Activated CD8-positive, alpha-beta T cell treated with anti-CD3 and anti-CD28 coated beads, Interleukin-2, amount 10 ng/mL, durations not matched to agents 7 days and 5 days (primary cell): ENCODE results near the gene CREB3L2. TPM values are rescaled to one million over a fixed set of nuclear protein-coding genes. Genes with fewer than 3 reads are reported as not detected.

Experiments
- ATAC-seq: fragments of 150-1000 bp; cut with Tn5 transposase; one replicate; pipeline ENCODE4 v1.10.0; 2021; ENCODE audit warnings: moderate library complexity
- CTCF ChIA-PET: fragments of 350-600 bp; sonication (Branson Sonifier 250); formaldehyde crosslinking; loops from one replicate; lab custom pipeline; 2021; ENCODE audit warnings: antibody characterized with exemption; lab: Charles Lee
- POLR2A ChIA-PET: fragments of 350-600 bp; sonication (Branson Sonifier 250); formaldehyde crosslinking; loops from one replicate; lab custom pipeline; 2021; ENCODE audit warnings: antibody characterized with exemption; lab: Charles Lee
- DNase-seq: peaks from one replicate; pipeline ENCODE4 v3.0.0-alpha.2; 2020
- H3K27ac Mint-ChIP-seq: one replicate; pipeline ENCODE4 v1.8.0; 2021; ENCODE audit warnings: mild to moderate bottlenecking, mixed read lengths
- H3K27me3 Mint-ChIP-seq: one replicate; pipeline ENCODE4 v1.8.0; 2021; ENCODE audit warnings: low read depth, mixed read lengths
- H3K36me3 Mint-ChIP-seq: one replicate; pipeline ENCODE4 v1.8.0; 2021; ENCODE audit warnings: low read depth, mixed read lengths
- H3K4me1 Mint-ChIP-seq: one replicate; pipeline ENCODE4 v1.8.0; 2021; ENCODE audit warnings: low read depth, mixed read lengths
- H3K4me3 Mint-ChIP-seq: one replicate; pipeline ENCODE4 v1.8.0; 2021; ENCODE audit warnings: mild to moderate bottlenecking, mixed read lengths
- H3K9me3 Mint-ChIP-seq: one replicate; pipeline ENCODE4 v1.8.0; 2022; ENCODE audit warnings: mixed read lengths; ENCODE audit not compliant: insufficient read depth
- total RNA-seq, 2 experiments: library from RNA; stranded (reverse); gene quantifications; one replicate each; pipeline ENCODE4 v1.2.3, GENCODE V29; 2021

CREB3L2 gene
- total RNA-seq, 2 experiments from 2014 or later = 24.7 to 25.9 TPM

DNA sequence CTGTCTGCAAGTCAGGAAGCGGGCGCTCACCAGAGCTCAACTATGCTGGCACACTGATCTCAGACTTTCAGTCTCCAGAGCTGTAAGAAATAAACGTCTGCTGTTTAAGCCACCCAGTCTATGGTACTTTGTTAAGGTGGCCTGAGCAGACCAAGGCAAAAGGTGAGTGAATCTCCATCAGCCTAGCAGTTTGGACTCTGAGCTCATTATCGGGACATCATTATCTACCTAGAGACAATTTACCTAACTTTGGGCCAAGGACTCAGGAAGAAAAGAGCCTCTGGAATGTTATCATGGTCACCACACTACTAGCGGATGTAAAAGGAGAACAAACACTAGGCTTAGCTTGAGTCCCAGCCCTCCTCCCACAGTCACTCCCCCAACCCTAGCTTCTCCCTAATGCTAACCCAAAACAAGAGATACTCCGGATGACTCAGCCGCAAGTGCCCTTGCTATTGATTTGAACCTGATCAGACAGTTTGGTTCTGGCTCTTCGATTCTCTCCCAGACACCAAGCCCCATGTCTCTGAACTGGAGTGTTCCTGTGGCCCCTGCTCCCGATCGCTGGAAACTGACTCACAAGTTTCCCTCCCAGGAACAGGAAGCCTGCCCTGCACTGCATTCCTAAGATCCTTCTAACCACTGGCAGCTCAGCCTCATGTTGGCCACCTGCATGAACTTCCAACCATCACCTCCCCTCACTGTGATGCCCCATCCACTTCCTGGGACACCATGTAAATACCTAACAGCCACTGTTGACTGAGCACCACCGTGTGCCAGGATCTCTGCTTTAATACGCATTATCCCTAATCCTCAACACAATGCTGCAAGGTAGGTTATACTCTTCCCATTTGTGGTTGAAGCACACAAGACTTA lies 34.5 kb downstream of the CREB3L2 start:
- peaks cover 2% of the 10 kb centered on the region for H3K36me3 Mint-ChIP-seq
- CTCF ChIA-PET = interaction anchor here (1.2 kb wide), 1 partner anchor 14 kb away, joined by 3 read pairs; no protein-coding TSS in a partner anchor
- no peaks in the 10 kb centered on the region for H3K9me3 Mint-ChIP-seq
- POLR2A ChIA-PET = interaction anchor here (1.3 kb wide), 1 partner anchor 26 kb away, joined by 3 read pairs; no protein-coding TSS in a partner anchor
- no peaks in the 10 kb centered on the region for H3K27me3 Mint-ChIP-seq
- H3K4me1 Mint-ChIP-seq = peaks cover 5% of the 10 kb centered on the region
- no peak overlapping the region for H3K27ac Mint-ChIP-seq
- ATAC-seq = no peak
- no peak overlapping the region for H3K4me3 Mint-ChIP-seq
- no peak for DNase-seq

DNA sequence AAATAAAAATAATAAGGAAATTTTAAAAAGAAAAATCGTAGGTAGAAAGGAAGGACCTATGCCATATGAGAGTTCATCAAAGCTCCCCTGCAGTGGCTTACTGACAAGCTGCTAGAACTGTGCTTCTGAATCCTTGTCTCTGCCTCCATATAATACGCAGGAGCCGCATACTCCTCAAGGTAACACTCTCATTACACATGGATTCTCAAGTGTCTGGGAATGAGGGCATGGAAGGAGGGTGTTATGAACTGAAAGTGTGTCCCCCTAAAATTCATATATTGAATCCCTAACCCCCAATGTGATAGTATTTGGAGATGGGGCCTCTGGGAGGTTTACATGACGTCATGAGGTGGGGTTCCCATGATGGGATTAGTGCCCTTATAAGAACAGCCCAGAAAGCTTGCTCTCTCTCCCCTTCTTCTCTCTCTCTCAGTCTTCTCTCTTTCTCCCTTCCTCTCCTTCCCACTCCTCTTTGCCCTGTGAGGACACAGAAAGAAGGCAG lies 35.2 kb downstream of the CREB3L2 start:
- ATAC-seq = no peak
- H3K27ac Mint-ChIP-seq = no peak overlapping the region
- ChIA-PET POLR2A (no interaction called here), CTCF (interaction anchor here (1.2 kb wide), 1 partner anchor 13 kb away, joined by 3 read pairs; no protein-coding TSS in a partner anchor)
- no peaks in the 10 kb centered on the region for H3K9me3 Mint-ChIP-seq
- peaks cover 2% of the 10 kb centered on the region for H3K36me3 Mint-ChIP-seq
- no peak overlapping the region for H3K4me3 Mint-ChIP-seq
- H3K4me1 Mint-ChIP-seq = peaks cover 8% of the 10 kb centered on the region
- DNase-seq = no peak
- no peaks in the 10 kb centered on the region for H3K27me3 Mint-ChIP-seq

DNA sequence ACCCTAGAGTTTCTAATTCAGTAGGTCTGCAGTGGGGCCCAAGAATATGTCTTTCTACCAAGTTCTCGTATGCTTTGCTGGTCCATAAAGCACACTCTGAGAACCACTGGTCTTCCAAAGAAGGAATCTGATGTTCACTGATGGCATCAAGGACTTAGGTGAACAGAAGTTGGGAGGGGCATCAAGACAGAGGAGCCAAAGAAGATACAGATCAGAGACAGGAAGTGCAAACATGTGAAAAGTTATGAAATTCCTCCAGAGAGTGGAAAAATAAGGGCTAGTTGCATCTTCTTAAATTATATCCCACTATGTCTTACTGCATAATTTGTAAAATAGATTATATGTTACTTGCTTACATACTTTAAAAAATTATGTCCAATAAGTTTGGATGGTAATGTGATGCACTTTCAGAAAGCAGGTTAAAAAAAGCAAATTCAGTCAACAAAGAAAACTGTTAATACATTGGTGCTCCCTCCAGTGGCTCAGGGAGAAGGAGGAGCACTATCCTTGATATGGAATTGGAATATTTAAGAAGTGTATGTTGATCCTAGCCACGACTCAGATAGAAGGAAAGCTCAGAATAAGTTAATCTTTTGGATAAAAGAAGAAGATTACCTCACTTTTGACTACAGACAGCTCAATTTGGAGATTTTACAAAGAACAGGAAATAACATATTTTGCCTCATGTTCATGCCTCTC lies 35.8 kb downstream of the CREB3L2 start:
- Mint-ChIP-seq H3K27me3 (no peaks in the 10 kb centered on the region), H3K4me1 (peaks cover 8% of the 10 kb centered on the region), H3K4me3 (no peak overlapping the region), H3K9me3 (no peaks in the 10 kb centered on the region), H3K27ac (no peak overlapping the region), H3K36me3 (peaks cover 2% of the 10 kb centered on the region)
- ChIA-PET CTCF (interaction anchor here (1.2 kb wide), 1 partner anchor 13 kb away, joined by 3 read pairs; no protein-coding TSS in a partner anchor), POLR2A (no interaction called here)
- DNase-seq (no peak), ATAC-seq (no peak)

DNA sequence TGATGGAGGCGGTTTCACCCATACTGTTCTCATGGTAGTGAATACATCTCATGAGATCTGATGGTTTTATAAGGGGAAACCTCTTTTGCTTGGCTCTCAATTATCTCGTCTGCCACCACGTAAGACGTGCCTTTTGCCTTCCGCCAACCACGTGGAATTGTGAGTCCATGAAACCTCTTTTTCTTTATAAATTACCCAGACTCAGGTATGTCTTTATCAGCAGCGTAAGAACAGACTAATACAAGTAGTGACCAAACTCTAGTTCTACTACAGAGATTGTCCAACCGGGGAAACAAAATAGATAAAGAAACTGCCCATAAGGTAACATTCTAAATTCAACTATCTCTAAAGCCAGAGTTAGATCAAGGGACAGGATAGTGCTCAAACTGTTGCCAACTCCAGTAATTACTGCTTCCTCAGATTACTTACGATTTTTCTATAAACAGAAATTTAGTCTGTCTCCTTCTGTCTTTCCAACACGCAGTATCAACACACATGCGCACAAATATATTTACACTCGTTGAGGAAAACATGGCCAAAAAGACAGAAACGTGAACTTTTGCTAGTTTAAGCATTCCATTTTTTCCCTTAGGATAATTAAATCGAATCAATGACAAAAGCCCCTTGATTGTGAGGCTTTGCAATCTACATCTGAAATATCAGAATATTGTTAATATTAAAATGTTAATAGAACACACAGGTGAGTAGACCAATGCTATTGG lies 36.9 kb downstream of the CREB3L2 start:
- peaks cover 8% of the 10 kb centered on the region for H3K4me1 Mint-ChIP-seq
- H3K4me3 Mint-ChIP-seq = no peak overlapping the region
- H3K36me3 Mint-ChIP-seq = peaks cover 2% of the 10 kb centered on the region
- ChIA-PET POLR2A (no interaction called here), CTCF (no interaction called here)
- no peaks in the 10 kb centered on the region for H3K9me3 Mint-ChIP-seq
- no peak for ATAC-seq
- no peak for DNase-seq
- no peak overlapping the region for H3K27ac Mint-ChIP-seq
- no peaks in the 10 kb centered on the region for H3K27me3 Mint-ChIP-seq

DNA sequence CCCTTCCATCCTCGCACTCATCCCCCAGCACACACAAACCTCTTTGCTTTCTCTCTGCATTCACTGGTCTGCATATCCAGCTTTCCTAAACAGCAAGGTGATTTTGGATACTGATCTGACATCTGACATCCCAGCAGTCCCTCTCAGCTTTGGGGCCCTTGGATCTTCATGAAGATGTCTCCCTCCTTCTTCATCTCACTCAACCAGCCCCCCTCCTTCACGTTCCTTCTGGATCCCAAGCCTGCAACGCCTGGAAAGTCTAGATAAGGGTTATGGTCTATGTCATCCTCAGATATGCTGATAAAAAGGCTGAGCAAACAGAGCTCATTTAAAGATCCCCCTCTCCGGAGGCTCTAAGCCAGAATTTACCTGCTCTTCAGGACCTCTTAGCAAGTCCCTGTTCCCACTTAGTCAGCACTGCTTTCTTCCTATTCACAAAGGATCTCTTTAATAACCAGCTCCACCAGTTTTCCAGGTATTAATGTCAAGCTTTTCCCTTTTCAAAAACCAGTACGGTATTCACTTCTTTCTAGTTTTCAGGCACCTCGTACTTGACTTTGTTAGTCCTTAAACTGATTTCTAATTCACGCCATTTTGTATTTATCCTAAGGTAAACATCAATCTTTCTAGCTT lies 38.9 kb downstream of the CREB3L2 start:
- H3K4me3 Mint-ChIP-seq = no peak overlapping the region

DNA sequence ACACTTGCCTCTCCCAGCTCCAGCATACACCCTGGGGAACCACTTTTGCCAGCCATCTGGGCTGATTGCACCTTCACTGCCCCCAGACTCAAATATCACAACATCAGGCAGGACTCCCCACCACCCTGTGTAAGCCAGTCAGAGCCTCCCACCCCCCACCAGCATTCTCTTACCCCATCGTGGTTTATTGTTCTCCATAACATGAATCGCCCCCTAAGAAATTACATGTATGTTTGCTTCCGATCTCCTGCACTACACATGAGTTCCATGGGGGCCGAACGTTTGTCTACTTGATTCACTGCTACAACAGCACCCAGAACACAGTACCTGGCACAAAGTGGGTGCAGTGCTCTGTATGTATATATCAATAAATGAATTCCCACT lies 39.4 kb downstream of the CREB3L2 start:
- peaks cover 8% of the 10 kb centered on the region for H3K4me1 Mint-ChIP-seq
- ChIA-PET CTCF (no interaction called here), POLR2A (no interaction called here)
- H3K9me3 Mint-ChIP-seq = no peaks in the 10 kb centered on the region
- ATAC-seq = no peak
- no peaks in the 10 kb centered on the region for H3K27me3 Mint-ChIP-seq
- peaks cover 3% of the 10 kb centered on the region for H3K36me3 Mint-ChIP-seq
- no peak for DNase-seq
- no peak overlapping the region for H3K27ac Mint-ChIP-seq
- no peak overlapping the region for H3K4me3 Mint-ChIP-seq

More for the DNA sequence above, 38.9 kb downstream of the CREB3L2 start:
- POLR2A ChIA-PET = no interaction called here
- Mint-ChIP-seq H3K4me1 (peaks cover 8% of the 10 kb centered on the region), H3K27me3 (no peaks in the 10 kb centered on the region), H3K27ac (no peak overlapping the region), H3K9me3 (no peaks in the 10 kb centered on the region), H3K36me3 (peaks cover 3% of the 10 kb centered on the region)
- CTCF ChIA-PET = no interaction called here
- ATAC-seq (no peak), DNase-seq (no peak)

DNA sequence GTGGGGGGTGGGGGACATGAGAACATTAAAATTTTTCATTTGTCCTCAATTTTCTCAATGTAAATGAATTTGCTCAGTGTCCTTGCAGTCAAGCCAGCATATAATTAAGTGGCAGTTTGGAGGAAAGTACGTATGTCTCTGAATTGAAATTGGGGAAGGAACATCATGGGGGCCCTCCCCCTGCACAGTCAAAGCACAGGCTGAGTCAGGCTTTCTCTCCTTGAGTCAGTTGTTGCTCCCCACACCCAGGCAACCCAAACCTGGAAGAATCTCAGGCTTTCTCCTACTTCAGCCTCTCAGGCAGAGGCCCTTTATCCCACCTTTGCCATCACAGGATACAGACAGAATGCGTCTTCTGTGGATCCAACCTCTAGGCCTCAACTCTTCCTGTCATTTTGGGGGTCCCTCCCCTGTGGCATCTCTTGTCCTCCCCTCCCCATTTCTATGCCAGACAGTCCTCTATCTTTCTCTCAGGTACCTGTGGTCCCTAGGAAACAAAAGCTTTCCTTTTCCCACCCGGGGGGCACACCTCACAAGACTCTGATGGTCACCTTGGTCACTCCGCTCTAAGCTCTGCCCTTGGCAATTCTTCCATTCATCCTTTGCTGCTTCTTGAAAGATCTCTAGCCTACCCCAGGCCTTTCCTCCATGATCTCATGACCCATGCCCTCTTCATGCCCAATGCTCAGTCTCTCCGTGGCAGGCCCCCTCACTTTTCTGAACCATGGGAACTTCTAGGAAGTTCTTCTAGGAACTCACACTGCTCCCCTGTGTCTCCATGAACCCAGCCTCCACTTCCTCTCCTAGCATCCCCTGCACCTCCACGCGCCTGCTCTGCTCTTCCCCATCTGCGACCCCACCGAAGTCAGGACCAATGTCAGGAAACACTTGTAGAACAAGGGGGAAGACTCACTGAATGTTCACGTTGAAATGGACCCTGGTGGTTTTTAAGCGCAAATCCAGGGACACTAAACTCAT lies 40.4 kb downstream of the CREB3L2 start:
- peak overlapping the region; percentile 35 for H3K27ac Mint-ChIP-seq
- CTCF ChIA-PET = no interaction called here

DNA sequence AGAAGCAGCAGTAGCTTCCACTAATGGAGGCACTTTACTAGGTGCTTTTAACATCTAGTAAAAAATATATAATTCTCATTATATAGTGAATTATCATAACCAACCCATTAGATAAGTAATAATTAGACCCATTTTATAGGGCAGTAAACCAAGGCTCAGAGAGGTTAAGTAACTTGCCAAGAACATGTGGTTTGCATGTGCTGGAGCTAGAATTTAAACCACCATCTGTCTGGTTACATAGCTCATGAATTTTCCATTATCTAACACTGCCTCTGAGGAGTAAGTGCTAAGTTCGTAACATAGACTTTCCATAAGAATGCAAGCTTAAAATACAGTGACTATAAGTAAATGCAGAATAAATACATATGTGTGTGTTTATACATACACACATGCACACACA lies 41.9 kb downstream of the CREB3L2 start:
- ATAC-seq (no peak), DNase-seq (no peak)
- Mint-ChIP-seq H3K36me3 (peaks cover 3% of the 10 kb centered on the region), H3K27ac (no peak overlapping the region), H3K27me3 (no peaks in the 10 kb centered on the region), H3K9me3 (no peaks in the 10 kb centered on the region), H3K4me3 (no peak overlapping the region), H3K4me1 (peaks cover 3% of the 10 kb centered on the region)
- CTCF ChIA-PET = interaction anchor here (0.8 kb wide), 1 partner anchor 43 kb away, joined by 3 read pairs; no protein-coding TSS in a partner anchor
- POLR2A ChIA-PET = no interaction called here

More for the DNA sequence above, 40.4 kb downstream of the CREB3L2 start:
- Mint-ChIP-seq H3K9me3 (no peaks in the 10 kb centered on the region), H3K4me3 (no peak overlapping the region), H3K27me3 (no peaks in the 10 kb centered on the region), H3K36me3 (peaks cover 3% of the 10 kb centered on the region), H3K4me1 (peaks cover 7% of the 10 kb centered on the region)
- DNase-seq (no peak), ATAC-seq (no peak)
- POLR2A ChIA-PET = no interaction called here

DNA sequence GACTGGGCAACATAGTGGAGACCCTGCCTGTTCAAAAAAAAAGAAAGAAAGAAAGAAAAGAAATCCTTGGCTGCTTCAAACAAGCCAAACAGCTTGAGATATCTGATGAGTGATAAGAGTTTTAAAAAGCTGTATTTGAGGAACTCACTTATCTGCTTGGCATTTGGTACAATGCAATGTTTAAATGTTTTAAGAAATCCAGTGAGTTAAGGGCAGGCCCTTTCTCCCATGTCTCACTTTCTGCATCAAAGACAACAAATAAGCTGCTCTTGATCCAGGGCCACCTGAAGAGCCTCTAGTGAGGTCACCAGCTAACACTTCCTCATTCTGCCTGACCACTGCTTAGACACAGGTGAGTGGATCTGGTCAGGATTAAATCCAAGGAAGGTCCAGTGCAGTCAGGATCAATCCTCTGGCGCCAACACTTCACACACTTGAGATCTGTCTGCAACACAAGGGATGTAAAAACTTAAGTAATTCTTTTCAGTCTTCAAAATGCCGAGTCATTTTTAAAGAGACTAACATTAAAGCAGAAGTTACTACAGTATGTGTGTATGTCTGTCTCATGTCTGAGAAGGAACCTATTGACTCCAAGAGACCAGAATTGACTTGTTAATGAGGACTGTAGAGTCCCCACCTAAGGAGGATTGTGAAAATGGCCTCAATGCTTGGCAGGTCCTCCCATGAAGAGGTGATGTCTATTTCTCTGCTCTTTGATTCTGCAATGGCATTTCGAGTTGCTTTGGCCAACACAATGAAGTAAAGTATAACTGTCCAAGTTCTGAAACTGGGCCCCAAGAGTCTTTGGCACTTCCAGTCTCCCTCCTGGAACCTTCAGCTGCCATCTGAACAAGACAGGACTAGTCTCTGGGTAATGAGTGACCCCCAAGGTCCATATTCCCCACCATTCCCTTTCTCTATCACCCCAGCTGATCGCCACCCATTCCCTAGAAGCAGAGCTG lies 43.1 kb downstream of the CREB3L2 start:
- no peak overlapping the region for H3K4me3 Mint-ChIP-seq
- no peak overlapping the region for H3K27ac Mint-ChIP-seq
- no peaks in the 10 kb centered on the region for H3K9me3 Mint-ChIP-seq
- DNase-seq (no peak), ATAC-seq (no peak)
- peaks cover 3% of the 10 kb centered on the region for H3K36me3 Mint-ChIP-seq
- H3K4me1 Mint-ChIP-seq = peaks cover 3% of the 10 kb centered on the region
- ChIA-PET POLR2A (no interaction called here), CTCF (no interaction called here)
- H3K27me3 Mint-ChIP-seq = no peaks in the 10 kb centered on the region
